Endodermal cell (in vitro differentiated cells): ENCODE data around the gene WDR45. TPM values are rescaled to one million over a fixed set of nuclear protein-coding genes. Genes with fewer than 3 reads are reported as not detected.

Experiments used
- DNase-seq: peaks from one replicate; pipeline ENCODE4 v3.0.0-alpha.2; 2017
- H3K27ac ChIP-seq: 2 replicates; pipeline ENCODE4 v1.5.1; 2013; ENCODE audit warnings: mild to moderate bottlenecking, low read depth, low read length, moderate library complexity
- H3K27me3 ChIP-seq: 2 replicates; pipeline ENCODE4 v1.6.1; 2013; ENCODE audit warnings: mild to moderate bottlenecking, low read length, moderate library complexity; ENCODE audit not compliant: insufficient read depth, control insufficient read depth, poor library complexity, severe bottlenecking
- H3K36me3 ChIP-seq: 2 replicates; pipeline ENCODE4 v1.7.0; 2013; ENCODE audit warnings: mild to moderate bottlenecking, low read length, moderate library complexity; ENCODE audit not compliant: control insufficient read depth, insufficient read depth
- H3K4me1 ChIP-seq: one replicate; pipeline ENCODE4 v1.7.0; 2013; ENCODE audit warnings: low read length; ENCODE audit not compliant: control insufficient read depth, insufficient read depth
- H3K4me3 ChIP-seq: 2 replicates; pipeline ENCODE4 v1.5.1; 2013; ENCODE audit warnings: mild to moderate bottlenecking, low read length, moderate library complexity
- H3K9ac ChIP-seq: 2 replicates; pipeline ENCODE4 v1.6.1; 2013; ENCODE audit warnings: mild to moderate bottlenecking, low read length, moderate library complexity; ENCODE audit not compliant: poor library complexity, severe bottlenecking; ENCODE audit errors: extremely low read depth
- H3K9me3 ChIP-seq: 2 replicates; pipeline ENCODE4 v1.6.1; 2013; ENCODE audit warnings: mild to moderate bottlenecking, low read length, moderate library complexity; ENCODE audit not compliant: control insufficient read depth
- H3K27ac Mint-ChIP-seq: 2 replicates; pipeline ENCODE4 v1.8.0; 2020; ENCODE audit warnings: mixed read lengths
- H3K27me3 Mint-ChIP-seq: 2 replicates; pipeline ENCODE4 v1.8.0; 2021; ENCODE audit warnings: mild to moderate bottlenecking, mixed read lengths; ENCODE audit not compliant: insufficient read depth
- H3K36me3 Mint-ChIP-seq: 2 replicates; pipeline ENCODE4 v1.8.0; 2020; ENCODE audit warnings: low read depth, mixed read lengths
- H3K4me1 Mint-ChIP-seq: 2 replicates; pipeline ENCODE4 v1.8.0; 2020; ENCODE audit warnings: mixed read lengths
- H3K4me3 Mint-ChIP-seq: 2 replicates; pipeline ENCODE4 v1.8.0; 2020; ENCODE audit warnings: mild to moderate bottlenecking, moderate library complexity, mixed read lengths
- H3K9me3 Mint-ChIP-seq: 2 replicates; pipeline ENCODE4 v1.8.0; 2020; ENCODE audit warnings: mild to moderate bottlenecking, mixed read lengths
- CTCF ChIP-seq: fragments of 200-600 bp; sonication (generic); conservative IDR thresholded peaks from 2 replicates; pipeline ENCODE4 v1.5.0; 2021; ENCODE audit warnings: antibody characterized with exemption, mild to moderate bottlenecking
- WGBS, 2 experiments: methylation state at CpG; one replicate each; pipeline versions ENCODE4 v1.1.5 to v1.1.7; 2013; ENCODE audit warnings: missing lambda C conversion rate in 2 of 2, mixed read lengths in 1 of 2; ENCODE audit not compliant: insufficient coverage in 1 of 2, insufficient read length in 1 of 2; 5-methylcytosine and 5-hydroxymethylcytosine counted together
- total RNA-seq, 2 donors: library from RNA; stranded (reverse); fragmentation: NEBNext Ultra II Directional in 1 of 2; extraction: Animal tissue kit (Norgen Biotek cat#: 25700) in 1 of 2; gene quantifications; 2 replicates in 1 of 2; 3 replicates in 1 of 2; pipeline ENCODE4 v1.2.1, GENCODE V29; 2021

WDR45 gene
- total RNA-seq, 2 donors from 2014 or later, result 29.8 to 42.5 TPM

DNA sequence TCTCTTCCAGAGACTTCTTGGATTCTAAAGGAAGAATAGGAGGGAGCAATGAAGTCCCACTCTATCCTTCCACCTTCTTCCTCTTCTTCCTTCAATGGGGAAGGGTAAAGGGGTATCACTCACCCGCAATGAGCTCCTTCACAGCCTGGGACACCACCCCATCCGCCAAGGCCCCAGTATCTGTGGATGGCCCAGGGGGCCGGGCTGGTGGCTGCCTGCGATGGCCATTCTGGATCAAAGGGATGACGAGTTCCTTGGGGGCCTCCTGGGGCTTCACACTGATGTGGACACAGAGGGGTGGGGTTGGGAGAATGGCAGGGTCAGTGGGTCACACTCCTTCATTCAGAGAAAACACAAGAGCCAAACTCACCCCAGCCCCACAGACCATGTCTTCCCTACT lies 42.8 kb upstream of the WDR45 start:
- Mint-ChIP-seq H3K27me3 (no peaks in the 10 kb centered on the region), H3K9me3 (peaks cover 58% of the 10 kb centered on the region), H3K36me3 (peaks cover 22% of the 10 kb centered on the region), H3K4me3 (peak overlapping the region; percentile 87), H3K4me1 (peaks cover 6% of the 10 kb centered on the region), H3K27ac (peak overlapping the region; percentile 98)
- no peak for TF ChIP-seq CTCF
- H3K9me3 ChIP-seq, result no peaks in the 10 kb centered on the region
- peak overlapping the region; percentile 91 for H3K9ac ChIP-seq
- WGBS, 2 experiments, result 90% methylated on average over 2 of the region's 5 CpGs; no CpG with 5 or more reads in 1 of the 2 experiments
- H3K36me3 ChIP-seq, result peaks cover 9% of the 10 kb centered on the region
- no peaks in the 10 kb centered on the region for H3K27me3 ChIP-seq
- H3K4me3 ChIP-seq, result peak overlapping the region; percentile 94
- H3K4me1 ChIP-seq, result no peaks in the 10 kb centered on the region
- DNase-seq, result no peak
- no peak overlapping the region for H3K27ac ChIP-seq

DNA sequence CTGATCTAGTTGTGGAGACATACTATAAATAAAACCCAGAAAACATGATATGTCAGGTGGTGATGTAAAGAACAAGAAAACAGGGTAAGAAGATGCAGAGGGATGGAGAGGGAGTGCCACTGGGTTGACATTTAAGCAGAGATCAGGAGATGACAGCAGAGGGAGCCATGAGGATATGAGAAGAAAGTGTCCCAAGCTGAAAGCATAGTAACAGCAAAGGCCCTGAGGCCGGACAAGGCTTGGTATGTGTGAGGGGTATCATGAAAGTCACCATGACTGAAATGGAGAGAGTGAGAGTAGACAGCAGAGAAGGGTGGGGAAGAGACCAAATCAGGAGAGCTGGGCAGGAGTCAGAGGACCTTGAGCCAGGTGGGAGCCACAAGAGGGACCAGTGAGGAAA lies 40.4 kb upstream of the WDR45 start:
- Mint-ChIP-seq H3K27ac (no peak overlapping the region), H3K9me3 (peaks cover 72% of the 10 kb centered on the region), H3K4me3 (no peak overlapping the region), H3K36me3 (peaks cover 38% of the 10 kb centered on the region), H3K27me3 (no peaks in the 10 kb centered on the region), H3K4me1 (peaks cover 6% of the 10 kb centered on the region)
- Histone ChIP-seq H3K4me3 (no peak overlapping the region), H3K4me1 (no peaks in the 10 kb centered on the region), H3K36me3 (peaks cover 9% of the 10 kb centered on the region), H3K9me3 (no peaks in the 10 kb centered on the region), H3K9ac (no peak overlapping the region), H3K27ac (no peak overlapping the region), H3K27me3 (no peaks in the 10 kb centered on the region)
- peak; percentile 14 for TF ChIP-seq CTCF
- 86 to 100% methylated on average over 1 of the region's 1 CpG for WGBS, 2 experiments
- DNase-seq, result no peak

DNA sequence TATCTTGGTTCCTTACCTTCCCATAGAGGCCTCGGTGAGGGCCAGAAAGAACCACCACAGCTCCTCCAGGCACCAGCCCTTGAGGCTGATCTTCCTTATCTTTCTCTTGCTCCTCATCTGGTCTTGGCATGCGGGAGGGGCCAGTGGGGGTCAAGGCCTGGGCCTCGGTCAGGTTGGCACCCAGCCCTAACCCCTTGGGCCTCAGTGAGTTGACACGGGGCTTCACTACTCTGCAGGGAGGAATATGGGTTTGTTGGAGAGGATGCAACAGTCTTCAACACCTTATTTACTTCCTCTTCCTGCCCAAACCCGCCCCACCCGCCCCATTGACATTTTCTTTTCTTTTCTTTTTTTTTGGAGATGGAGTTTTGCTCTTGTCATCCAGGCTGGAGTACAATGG lies 37.9 kb upstream of the WDR45 start:
- Histone ChIP-seq H3K4me1 (no peaks in the 10 kb centered on the region), H3K27me3 (no peaks in the 10 kb centered on the region), H3K27ac (no peak overlapping the region), H3K36me3 (peaks cover 12% of the 10 kb centered on the region), H3K9me3 (no peaks in the 10 kb centered on the region), H3K9ac (no peak overlapping the region), H3K4me3 (no peak overlapping the region)
- TF ChIP-seq CTCF, result no peak
- H3K4me3 Mint-ChIP-seq, result no peak overlapping the region
- H3K4me1 Mint-ChIP-seq, result no peaks in the 10 kb centered on the region
- H3K27me3 Mint-ChIP-seq, result no peaks in the 10 kb centered on the region
- H3K27ac Mint-ChIP-seq, result no peak overlapping the region
- DNase-seq, result no peak
- H3K36me3 Mint-ChIP-seq, result peaks cover 38% of the 10 kb centered on the region
- WGBS, 2 experiments, result 98% methylated on average over 2 of the region's 6 CpGs; no CpG with 5 or more reads in 1 of the 2 experiments
- peaks cover 65% of the 10 kb centered on the region for H3K9me3 Mint-ChIP-seq
